ENCODE measurements around the gene C4BPB. TPM values are rescaled to one million over a fixed set of nuclear protein-coding genes. Genes with fewer than 3 reads are reported as not detected.

Gene C4BPB
- total RNA-seq, 4 donors from 2014 or later: 0.24 to 6.0 (median 2.1) TPM

- TF ChIP-seq, protein P1, sequence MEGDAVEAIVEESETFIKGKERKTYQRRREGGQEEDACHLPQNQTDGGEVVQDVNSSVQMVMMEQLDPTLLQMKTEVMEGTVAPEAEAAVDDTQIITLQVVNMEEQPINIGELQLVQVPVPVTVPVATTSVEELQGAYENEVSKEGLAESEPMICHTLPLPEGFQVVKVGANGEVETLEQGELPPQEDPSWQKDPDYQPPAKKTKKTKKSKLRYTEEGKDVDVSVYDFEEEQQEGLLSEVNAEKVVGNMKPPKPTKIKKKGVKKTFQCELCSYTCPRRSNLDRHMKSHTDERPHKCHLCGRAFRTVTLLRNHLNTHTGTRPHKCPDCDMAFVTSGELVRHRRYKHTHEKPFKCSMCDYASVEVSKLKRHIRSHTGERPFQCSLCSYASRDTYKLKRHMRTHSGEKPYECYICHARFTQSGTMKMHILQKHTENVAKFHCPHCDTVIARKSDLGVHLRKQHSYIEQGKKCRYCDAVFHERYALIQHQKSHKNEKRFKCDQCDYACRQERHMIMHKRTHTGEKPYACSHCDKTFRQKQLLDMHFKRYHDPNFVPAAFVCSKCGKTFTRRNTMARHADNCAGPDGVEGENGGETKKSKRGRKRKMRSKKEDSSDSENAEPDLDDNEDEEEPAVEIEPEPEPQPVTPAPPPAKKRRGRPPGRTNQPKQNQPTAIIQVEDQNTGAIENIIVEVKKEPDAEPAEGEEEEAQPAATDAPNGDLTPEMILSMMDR (IDR thresholded peaks at IDR 0.05): no peak
- ATAC-seq (ENCODE audit: low FRiP score): no peak
- DNase-seq (ENCODE audit: low spot score): no peak
These were observed 28.1 kb upstream of the C4BPB start for GRCh38 chr1:207060596-207060995.

DNA sequence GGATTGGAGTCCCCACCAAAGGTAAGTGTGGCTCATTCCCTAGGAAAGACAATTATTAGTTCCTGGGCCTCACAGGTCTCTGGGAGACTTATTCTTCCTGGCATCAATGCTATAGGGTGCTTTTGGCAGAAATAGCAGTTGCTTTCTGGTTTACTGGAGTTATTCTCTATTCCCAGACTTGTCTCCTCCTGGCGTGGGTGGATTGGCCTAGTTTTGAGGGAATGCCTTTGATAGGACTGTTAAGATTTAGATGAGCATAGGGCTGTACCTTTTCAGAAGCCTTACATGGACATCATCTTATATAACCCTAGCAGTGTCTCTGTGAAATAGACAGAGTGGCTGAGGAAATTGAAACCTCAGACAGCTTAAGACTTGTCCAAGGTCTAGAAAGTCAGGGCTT, 26.6 kb upstream of the C4BPB start:
- no peak for DNase-seq (ENCODE audit: low spot score)
- no peak for ATAC-seq (ENCODE audit: low FRiP score)
- TF ChIP-seq, protein P1 (IDR thresholded peaks at IDR 0.05): no peak

DNA sequence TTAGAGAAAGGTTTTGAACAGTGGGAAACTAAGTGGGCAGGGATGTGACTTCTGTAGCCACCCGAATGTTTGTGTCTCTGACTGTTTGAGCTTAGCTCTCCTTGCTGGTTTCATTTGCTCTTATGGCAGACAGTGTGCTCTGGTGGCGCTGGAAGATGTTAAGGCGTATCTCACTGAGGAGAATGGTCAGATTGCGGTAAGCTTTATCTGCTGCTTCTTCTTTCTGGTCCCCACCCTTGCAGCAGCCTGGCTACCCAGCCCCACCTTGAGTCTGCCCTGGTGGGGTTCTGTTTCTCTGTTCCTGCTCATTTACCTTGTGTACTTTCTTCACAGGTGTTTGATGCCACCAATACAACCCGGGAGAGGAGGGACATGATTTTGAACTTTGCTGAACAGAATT, 25.6 kb upstream of the C4BPB start:
- ATAC-seq (ENCODE audit: low FRiP score): no peak
- TF ChIP-seq, protein P1 (IDR thresholded peaks at IDR 0.05): no peak

GRCh38 chr1:207064561-207064960, 24.1 kb upstream of the C4BPB start:
- TF ChIP-seq, protein P1 (IDR thresholded peaks at IDR 0.05): no peak
- no peak for DNase-seq (ENCODE audit: low spot score)
- no peak for ATAC-seq (ENCODE audit: low FRiP score)

More for the DNA sequence above, 25.6 kb upstream of the C4BPB start:
- DNase-seq (ENCODE audit: low spot score): no peak

GRCh38 chr1:207067185-207067584, 21.5 kb upstream of the C4BPB start:
- no peak for ATAC-seq (ENCODE audit: low FRiP score)
- TF ChIP-seq, protein P1 (IDR thresholded peaks at IDR 0.05): no peak
- DNase-seq (ENCODE audit: low spot score): no peak

DNA sequence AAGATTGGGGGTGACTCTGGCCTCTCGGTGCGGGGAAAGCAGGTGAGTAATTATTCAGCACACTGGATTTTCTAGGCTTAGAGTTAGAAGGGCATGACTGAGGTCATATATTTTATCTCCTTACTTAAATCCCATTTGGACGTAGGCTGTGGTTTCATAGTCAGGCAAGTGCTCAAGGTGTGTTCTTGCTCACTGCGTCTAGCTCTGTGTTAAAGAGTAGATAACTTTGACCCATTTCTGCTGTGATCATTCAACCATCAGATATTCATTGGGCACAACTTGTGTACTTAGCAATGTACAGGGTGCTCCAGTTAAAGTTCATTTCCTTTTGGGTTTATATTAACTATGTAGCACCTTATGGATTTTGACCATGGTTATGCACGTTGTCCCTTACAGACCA, 21.0 kb upstream of the C4BPB start:
- ATAC-seq (ENCODE audit: low FRiP score) (no peak), DNase-seq (ENCODE audit: low spot score) (no peak)
- TF ChIP-seq, protein P1 (IDR thresholded peaks at IDR 0.05): no peak

GRCh38 chr1:207069061-207069460, 19.6 kb upstream of the C4BPB start:
- ATAC-seq (ENCODE audit: low FRiP score) (no peak), DNase-seq (ENCODE audit: low spot score) (no peak)
- TF ChIP-seq, protein P1 (IDR thresholded peaks at IDR 0.05): no peak
